CD14-positive monocyte (primary cell): ENCODE results near the gene PNKD. TPM values are rescaled to one million over a fixed set of nuclear protein-coding genes. Genes with fewer than 3 reads are reported as not detected.
A peak's percentile ranks its signal among the peaks of the same experiment; 100 is the strongest.

Source experiments
- DNase-seq, 3 donors: peaks; one replicate each; pipeline ENCODE4 v3.0.0-alpha.2; 2011 to 2022
- H2AFZ ChIP-seq: 2 replicates; pipeline ENCODE4 v1.6.0; 2012; ENCODE audit warnings: mild to moderate bottlenecking, low read depth, low read length, inconsistent platforms; ENCODE audit not compliant: insufficient read depth, poor library complexity, severe bottlenecking
- H3K27ac ChIP-seq, 2 donors: 1 replicate in 1 of 2; 2 replicates in 1 of 2; pipeline ENCODE4 v1.5.1; 2012 to 2013; ENCODE audit warnings: low read length in 2 of 2, control low read depth in 1 of 2, inconsistent platforms in 1 of 2, low read depth in 1 of 2, mild to moderate bottlenecking in 1 of 2
- H3K27me3 ChIP-seq, 2 donors: one replicate each; pipeline versions ENCODE4 v1.6.0 to v1.6.1; 2011 to 2013; ENCODE audit warnings: low read length in 2 of 2; ENCODE audit not compliant: control insufficient read depth in 2 of 2, insufficient read depth in 2 of 2
- H3K36me3 ChIP-seq, 2 donors: replicated peaks in 1 of 2; 1 replicate in 1 of 2; 2 replicates in 1 of 2; pipeline versions ENCODE4 v1.5.1 to v1.6.1; 2012 to 2013; ENCODE audit warnings: low read length in 2 of 2, control low read depth in 1 of 2, inconsistent platforms in 1 of 2, mild to moderate bottlenecking in 1 of 2; ENCODE audit not compliant: insufficient read depth in 2 of 2, control insufficient read depth in 1 of 2
- H3K4me1 ChIP-seq, 2 donors: 1 replicate in 1 of 2; 2 replicates in 1 of 2; pipeline versions ENCODE4 v1.5.1 to v1.6.1; 2012 to 2013; ENCODE audit warnings: low read length in 2 of 2, control low read depth in 1 of 2, inconsistent platforms in 1 of 2, mild to moderate bottlenecking in 1 of 2, moderate library complexity in 1 of 2; ENCODE audit not compliant: insufficient read depth in 2 of 2, control insufficient read depth in 1 of 2
- H3K4me2 ChIP-seq: replicated peaks from 2 replicates; pipeline ENCODE3; 2012; ENCODE audit warnings: low read length, moderate library complexity, mild to moderate bottlenecking; ENCODE audit not compliant: poor library complexity, severe bottlenecking; ENCODE audit errors: extremely low read depth
- H3K4me3 ChIP-seq, 3 experiments: fragments of 200-600 bp in 1 of 3; sonication (generic) in 1 of 3; replicated peaks in 1 of 3; 1 replicate in 2 of 3; 2 replicates in 1 of 3; pipeline ENCODE4 v1.5.1; 2011 to 2013; ENCODE audit warnings: low read length in 3 of 3, mild to moderate bottlenecking in 3 of 3, control low read depth in 2 of 3, low read depth in 2 of 3, inconsistent platforms in 1 of 3, moderate library complexity in 1 of 3
- H3K79me2 ChIP-seq: 2 replicates; pipeline ENCODE4 v1.6.0; 2012; ENCODE audit warnings: mild to moderate bottlenecking, control low read depth, inconsistent platforms, low read length, moderate library complexity; ENCODE audit not compliant: insufficient read depth
- H3K9ac ChIP-seq: 2 replicates; pipeline ENCODE4 v1.6.0; 2017; ENCODE audit warnings: low read length, mild to moderate bottlenecking; ENCODE audit not compliant: insufficient read depth, poor library complexity, severe bottlenecking
- H3K9me3 ChIP-seq, 2 donors: replicated peaks in 1 of 2; 1 replicate in 1 of 2; 2 replicates in 1 of 2; pipeline versions ENCODE4 v1.5.1 to v1.6.1; 2012 to 2013; ENCODE audit warnings: low read length in 2 of 2, control low read depth in 1 of 2; ENCODE audit not compliant: control insufficient read depth in 1 of 2, insufficient read depth in 1 of 2
- H4K20me1 ChIP-seq: 2 replicates; pipeline ENCODE4 v1.6.0; 2012; ENCODE audit warnings: mild to moderate bottlenecking, low read length, control low read depth, moderate library complexity; ENCODE audit not compliant: insufficient read depth
- H3K27ac Mint-ChIP-seq, 7 donors: one replicate each; pipeline ENCODE4 v1.8.0; 2020; ENCODE audit warnings: mild to moderate bottlenecking in 7 of 7, mixed read lengths in 7 of 7, moderate library complexity in 6 of 7, inconsistent platforms in 2 of 7
- H3K27me3 Mint-ChIP-seq, 3 donors: one replicate each; pipeline ENCODE4 v1.8.0; 2021 to 2022; ENCODE audit warnings: low read depth in 3 of 3, mild to moderate bottlenecking in 3 of 3, mixed read lengths in 3 of 3, moderate library complexity in 3 of 3, inconsistent platforms in 1 of 3
- H3K36me3 Mint-ChIP-seq, 2 donors: one replicate each; pipeline ENCODE4 v1.8.0; 2020; ENCODE audit warnings: mixed read lengths in 2 of 2, inconsistent platforms in 1 of 2, mild to moderate bottlenecking in 1 of 2
- H3K4me1 Mint-ChIP-seq: one replicate; pipeline ENCODE4 v1.8.0; 2020; ENCODE audit warnings: mild to moderate bottlenecking, mixed read lengths
- H3K4me3 Mint-ChIP-seq, 2 donors: one replicate each; pipeline ENCODE4 v1.8.0; 2020; ENCODE audit warnings: mild to moderate bottlenecking in 2 of 2, mixed read lengths in 2 of 2, moderate library complexity in 1 of 2
- H3K9me3 Mint-ChIP-seq, 7 donors: one replicate each; pipeline ENCODE4 v1.8.0; 2020 to 2022; ENCODE audit warnings: mixed read lengths in 7 of 7, mild to moderate bottlenecking in 6 of 7, moderate library complexity in 6 of 7, inconsistent platforms in 2 of 7
- CTCF ChIP-seq: fragments of 200-600 bp; IDR thresholded peaks from one replicate; pipeline ENCODE4 v1.8.0; 2022; ENCODE audit warnings: antibody characterized with exemption, mild to moderate bottlenecking
- WGBS: methylation state at CpG from one replicate; pipeline ENCODE4 v1.1.5; 2013; ENCODE audit warnings: missing lambda C conversion rate; ENCODE audit not compliant: insufficient coverage; 5-methylcytosine and 5-hydroxymethylcytosine counted together
- intact Hi-C, 2 donors: fragments of 100-400 bp; cut with micrococcal nuclease; formaldehyde crosslinking; loops; one replicate each; pipeline versions ENCODE4 v1.15.0 to v1.15.1; 2023
- polyA plus RNA-seq, 3 donors: library from polyadenylated mRNA; depleted of rRNA in 1 of 3; unstranded in 2 of 3; stranded (reverse) in 1 of 3; fragments of 300-500 nt in 2 of 3; fragments of >200 nt in 1 of 3; fragmentation: Illumina TruSeq in 2 of 3; gene quantifications; 1 replicate in 2 of 3; 2 replicates in 1 of 3; pipeline ENCODE4 v1.2.3, GENCODE V29; 2012 to 2021

PNKD gene
- polyA plus RNA-seq, 3 donors, result 79.8 to 92.0 (median 88.2) TPM

GRCh38 chr2:218285604-218286003, 15.3 kb downstream of the PNKD start:
- peaks cover 93% of the 10 kb centered on the region for H3K79me2 ChIP-seq
- peaks cover 32 to 71% of the 10 kb centered on the region in 2 donors for H3K36me3 Mint-ChIP-seq
- peaks cover 0 to 2% (median 1%) of the 10 kb centered on the region in 3 donors for H3K27me3 Mint-ChIP-seq
- WGBS, result 73% methylated on average over 5 of the region's 6 CpGs
- peak overlapping the region; percentile 74 for H3K4me2 ChIP-seq
- peak overlapping the region; percentile 99 to 100 (median 100) for H3K27ac Mint-ChIP-seq
- no peaks in the 10 kb centered on the region for H3K9me3 ChIP-seq
- DNase-seq, result no peak
- H3K4me3 Mint-ChIP-seq, result peak overlapping the region in 1 of 2 donors; percentile 88
- peak overlapping the region in 1 of 3 experiments; percentile 67 for H3K4me3 ChIP-seq
- TF ChIP-seq CTCF, result no peak
- H3K9me3 Mint-ChIP-seq, result peaks cover 0 to 4% (median 0%) of the 10 kb centered on the region in 7 donors
- intact Hi-C loops, result loop anchor here in 1 of 2 donors (1.0 kb wide), 1 partner anchor 9 kb away; no protein-coding TSS in a partner anchor
- no peaks in the 10 kb centered on the region for H3K27me3 ChIP-seq
- H3K36me3 ChIP-seq, result peaks cover 41 to 52% of the 10 kb centered on the region in 2 donors
- peaks cover 62% of the 10 kb centered on the region for H3K4me1 Mint-ChIP-seq
- peak overlapping the region; percentile 79 for H3K9ac ChIP-seq
- H3K27ac ChIP-seq, result peak overlapping the region; percentile 98
- H4K20me1 ChIP-seq, result peaks cover 70% of the 10 kb centered on the region
- no peak overlapping the region for H2AFZ ChIP-seq
- H3K4me1 ChIP-seq, result peaks cover 57 to 64% of the 10 kb centered on the region in 2 donors

DNA sequence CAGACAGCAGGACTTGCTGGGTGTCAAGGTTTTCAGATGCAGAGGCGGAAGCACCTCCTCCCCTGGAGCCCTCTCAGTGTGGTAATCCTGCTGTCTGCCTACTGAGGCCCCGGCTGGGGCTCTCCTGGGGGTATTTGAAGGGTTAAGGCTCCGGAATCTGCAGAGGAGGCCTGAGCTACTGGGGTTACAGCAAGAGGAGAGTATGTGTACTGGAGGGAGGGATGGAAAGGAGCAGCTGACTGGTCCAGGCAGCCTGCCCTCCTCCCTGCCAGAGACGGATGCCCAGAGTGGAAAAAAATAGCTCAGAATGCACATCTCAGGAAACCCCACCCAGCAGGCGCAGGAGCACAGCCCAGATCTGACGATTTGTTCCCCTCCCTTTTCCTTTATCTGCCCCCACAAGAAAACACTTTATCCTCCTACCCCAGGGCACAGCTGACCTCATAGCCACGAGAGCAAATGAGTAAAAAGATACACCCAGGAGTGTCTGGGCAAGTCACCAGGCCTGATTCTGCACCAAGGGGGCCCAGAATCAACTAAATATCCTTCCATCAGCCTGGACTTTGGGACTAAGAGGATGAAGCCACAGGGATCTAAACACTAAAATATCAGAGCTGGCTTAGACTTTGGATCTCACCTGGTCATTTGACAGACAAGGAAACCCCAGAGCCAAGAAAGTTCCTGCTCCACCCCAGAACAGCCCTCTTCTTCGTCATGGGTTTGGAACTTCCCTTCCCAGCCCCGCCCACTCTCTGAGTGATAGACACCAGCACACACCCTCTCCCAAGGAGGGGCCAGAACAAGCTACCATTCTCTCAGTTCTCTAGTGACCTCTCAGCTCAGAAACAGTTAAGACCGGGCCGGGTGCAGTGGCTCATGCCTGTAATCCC, 16.5 kb downstream of the PNKD start:
- no peak for TF ChIP-seq CTCF
- Histone ChIP-seq H3K27ac (peak overlapping the region; percentile 98), H3K9ac (peak overlapping the region; percentile 79), H3K79me2 (peaks cover 98% of the 10 kb centered on the region), H2AFZ (no peak overlapping the region), H3K4me1 (peaks cover 67 to 76% of the 10 kb centered on the region in 2 donors), H3K36me3 (peaks cover 30 to 40% of the 10 kb centered on the region in 2 donors), H3K4me3 (peak overlapping the region; percentile 25 to 67 (median 28)), H4K20me1 (peaks cover 68% of the 10 kb centered on the region), H3K9me3 (no peaks in the 10 kb centered on the region), H3K27me3 (no peaks in the 10 kb centered on the region), H3K4me2 (peak overlapping the region; percentile 74)
- intact Hi-C loops, result loop anchor here in 1 of 2 donors (1.0 kb wide), 1 partner anchor 7 kb away; no protein-coding TSS in a partner anchor
- peaks cover 73% of the 10 kb centered on the region for H3K4me1 Mint-ChIP-seq
- H3K9me3 Mint-ChIP-seq, result peaks cover 0 to 4% (median 0%) of the 10 kb centered on the region in 7 donors
- DNase-seq, result peak; percentile 90 to 98 (median 94)
- peaks cover 24 to 59% of the 10 kb centered on the region in 2 donors for H3K36me3 Mint-ChIP-seq
- WGBS, result 3% methylated on average over 5 of the region's 11 CpGs
- peak overlapping the region; percentile 99 to 100 (median 100) for H3K27ac Mint-ChIP-seq
- peak overlapping the region; percentile 78 to 88 for H3K4me3 Mint-ChIP-seq
- peaks cover 0 to 2% (median 1%) of the 10 kb centered on the region in 3 donors for H3K27me3 Mint-ChIP-seq
